Astrocyte (in vitro differentiated cells and primary cell): ENCODE data around the gene FRRS1. TPM values are rescaled to one million over a fixed set of nuclear protein-coding genes. Genes with fewer than 3 reads are reported as not detected.

Experiments used
- DNase-seq: peaks from one replicate; pipeline ENCODE4 v3.0.0-alpha.2; 2010; ENCODE audit warnings: low read depth
- FAIRE-seq: peaks from 2 replicates; lab custom pipeline; 2011; peaks lifted over from hg19 to GRCh38; lab: Jason Lieb, UNC
- H2AFZ ChIP-seq: 2 replicates; pipeline ENCODE4 v1.6.0; 2012; ENCODE audit warnings: low read depth, low read length, inconsistent platforms
- H3K27ac ChIP-seq: 2 replicates; pipeline ENCODE4 v1.5.1; 2011; ENCODE audit warnings: low read depth, low read length, inconsistent platforms
- H3K27me3 ChIP-seq: 2 replicates; pipeline ENCODE4 v1.6.0; 2011; ENCODE audit warnings: low read length, inconsistent platforms; ENCODE audit not compliant: insufficient read depth
- H3K36me3 ChIP-seq: 2 replicates; pipeline ENCODE4 v1.5.1; 2011; ENCODE audit warnings: low read length, inconsistent platforms; ENCODE audit not compliant: insufficient read depth
- H3K4me1 ChIP-seq: 2 replicates; pipeline ENCODE4 v1.5.1; 2011; ENCODE audit warnings: low read length, inconsistent platforms; ENCODE audit not compliant: insufficient read depth
- H3K4me2 ChIP-seq: 2 replicates; pipeline ENCODE4 v1.6.0; 2012; ENCODE audit warnings: low read length, inconsistent platforms
- H3K4me3 ChIP-seq: 2 replicates; pipeline ENCODE4 v1.5.1; 2011; ENCODE audit warnings: low read depth, mild to moderate bottlenecking, low read length, inconsistent platforms; ENCODE audit not compliant: insufficient read depth
- H3K79me2 ChIP-seq: 2 replicates; pipeline ENCODE4 v1.6.0; 2012; ENCODE audit warnings: mild to moderate bottlenecking, low read length, inconsistent platforms; ENCODE audit not compliant: insufficient read depth
- H3K9ac ChIP-seq: 2 replicates; pipeline ENCODE4 v1.6.0; 2012; ENCODE audit warnings: mild to moderate bottlenecking, low read length, inconsistent platforms
- H3K9me3 ChIP-seq: 2 replicates; pipeline ENCODE4 v1.5.1; 2012; ENCODE audit warnings: low read depth, mild to moderate bottlenecking, low read length, inconsistent platforms; ENCODE audit not compliant: insufficient read depth
- H4K20me1 ChIP-seq: 2 replicates; pipeline ENCODE4 v1.6.0; 2012; ENCODE audit warnings: low read length, inconsistent platforms; ENCODE audit not compliant: insufficient read depth
- H3K27ac Mint-ChIP-seq: one replicate; pipeline ENCODE4 v1.8.0; 2021; ENCODE audit warnings: mild to moderate bottlenecking, mixed read lengths; ENCODE audit not compliant: unreplicated experiment
- H3K27me3 Mint-ChIP-seq: one replicate; pipeline ENCODE4 v1.8.0; 2021; ENCODE audit warnings: low read depth, mixed read lengths; ENCODE audit not compliant: unreplicated experiment
- H3K36me3 Mint-ChIP-seq: one replicate; pipeline ENCODE4 v1.8.0; 2021; ENCODE audit warnings: low read depth, mixed read lengths; ENCODE audit not compliant: unreplicated experiment
- H3K4me1 Mint-ChIP-seq: one replicate; pipeline ENCODE4 v1.8.0; 2021; ENCODE audit warnings: low read depth, mixed read lengths; ENCODE audit not compliant: unreplicated experiment
- H3K4me3 Mint-ChIP-seq: one replicate; pipeline ENCODE4 v1.8.0; 2021; ENCODE audit warnings: mild to moderate bottlenecking, moderate library complexity, mixed read lengths; ENCODE audit not compliant: unreplicated experiment
- H3K9me3 Mint-ChIP-seq: one replicate; pipeline ENCODE4 v1.8.0; 2021; ENCODE audit warnings: mild to moderate bottlenecking, mixed read lengths; ENCODE audit not compliant: unreplicated experiment
- CTCF ChIP-seq: IDR thresholded peaks from 2 replicates; pipeline ENCODE4 v1.5.1; 2011; ENCODE audit warnings: low read depth, mild to moderate bottlenecking, inconsistent platforms, low read length, moderate library complexity; ENCODE audit not compliant: insufficient read depth
- EZH2 ChIP-seq: IDR thresholded peaks from 2 replicates; pipeline ENCODE4 v1.6.1; 2012; ENCODE audit warnings: mild to moderate bottlenecking, low read length, inconsistent platforms; ENCODE audit not compliant: insufficient read depth
- total RNA-seq: library from RNA; stranded (reverse); gene quantifications from 2 replicates; pipeline ENCODE4 v1.2.1, GENCODE V29; 2021

Gene FRRS1
- total RNA-seq, 1 donor from 2014 or later = 4.5 TPM

- H3K9ac ChIP-seq = no peak overlapping the region
- H3K9me3 ChIP-seq = no peaks in the 10 kb centered on the region
Observed at GRCh38 chr1:99661780-99662179, 104.7 kb downstream of the FRRS1 start.

GRCh38 chr1:99660496-99660895, 105.9 kb downstream of the FRRS1 start:
- H3K9me3 ChIP-seq = no peaks in the 10 kb centered on the region
- FAIRE-seq (no peak), DNase-seq (no peak)
- no peak overlapping the region for H2AFZ ChIP-seq
- no peaks in the 10 kb centered on the region for H3K27me3 ChIP-seq
- no peaks in the 10 kb centered on the region for H3K27me3 Mint-ChIP-seq
- H3K36me3 Mint-ChIP-seq = no peaks in the 10 kb centered on the region
- H3K4me1 Mint-ChIP-seq = no peaks in the 10 kb centered on the region
- H3K9me3 Mint-ChIP-seq = no peaks in the 10 kb centered on the region
- H3K27ac ChIP-seq = no peak overlapping the region
- no peaks in the 10 kb centered on the region for H3K79me2 ChIP-seq
- H4K20me1 ChIP-seq = no peaks in the 10 kb centered on the region
- H3K4me1 ChIP-seq = no peaks in the 10 kb centered on the region
- H3K36me3 ChIP-seq = no peaks in the 10 kb centered on the region
- no peak overlapping the region for H3K27ac Mint-ChIP-seq
- TF ChIP-seq EZH2 (no peak), CTCF (no peak)
- H3K9ac ChIP-seq = no peak overlapping the region
- no peak overlapping the region for H3K4me2 ChIP-seq
- H3K4me3 Mint-ChIP-seq = no peak overlapping the region
- no peak overlapping the region for H3K4me3 ChIP-seq

More at GRCh38 chr1:99661780-99662179, 104.7 kb downstream of the FRRS1 start:
- Histone ChIP-seq H4K20me1 (no peaks in the 10 kb centered on the region), H3K79me2 (no peaks in the 10 kb centered on the region), H3K4me1 (no peaks in the 10 kb centered on the region), H2AFZ (no peak overlapping the region), H3K36me3 (no peaks in the 10 kb centered on the region), H3K4me2 (no peak overlapping the region), H3K27me3 (no peaks in the 10 kb centered on the region), H3K4me3 (no peak overlapping the region), H3K27ac (no peak overlapping the region)
- no peaks in the 10 kb centered on the region for H3K4me1 Mint-ChIP-seq
- no peak for TF ChIP-seq CTCF
- no peak for TF ChIP-seq EZH2
- H3K36me3 Mint-ChIP-seq = no peaks in the 10 kb centered on the region
- H3K4me3 Mint-ChIP-seq = no peak overlapping the region
- FAIRE-seq (no peak), DNase-seq (no peak)
- H3K27ac Mint-ChIP-seq = no peak overlapping the region
- no peaks in the 10 kb centered on the region for H3K9me3 Mint-ChIP-seq
- H3K27me3 Mint-ChIP-seq = no peaks in the 10 kb centered on the region

GRCh38 chr1:99659755-99660210, 106.7 kb downstream of the FRRS1 start:
- Histone ChIP-seq H3K9ac (no peak overlapping the region), H3K27ac (no peak overlapping the region), H3K36me3 (no peaks in the 10 kb centered on the region), H3K4me2 (no peak overlapping the region), H3K9me3 (no peaks in the 10 kb centered on the region), H3K79me2 (no peaks in the 10 kb centered on the region), H4K20me1 (no peaks in the 10 kb centered on the region), H3K27me3 (no peaks in the 10 kb centered on the region), H3K4me1 (no peaks in the 10 kb centered on the region), H3K4me3 (no peak overlapping the region), H2AFZ (no peak overlapping the region)
- DNase-seq (no peak), FAIRE-seq (no peak)
- no peaks in the 10 kb centered on the region for H3K27me3 Mint-ChIP-seq
- H3K27ac Mint-ChIP-seq = no peak overlapping the region
- H3K9me3 Mint-ChIP-seq = no peaks in the 10 kb centered on the region
- no peak overlapping the region for H3K4me3 Mint-ChIP-seq
- H3K36me3 Mint-ChIP-seq = no peaks in the 10 kb centered on the region
- H3K4me1 Mint-ChIP-seq = no peaks in the 10 kb centered on the region
- TF ChIP-seq EZH2 = no peak
- no peak for TF ChIP-seq CTCF

Other genes with a start within 250 kb of the FRRS1 start
- gene PALMD, start 120.5 kb downstream of the FRRS1 start, total RNA-seq = 0.41 and 0.58 TPM in 2 replicates
- gene AGL, start 83.7 kb upstream of the FRRS1 start, total RNA-seq = 11.2 and 11.7 TPM in 2 replicates
- gene SLC35A3, start 203.4 kb upstream of the FRRS1 start, total RNA-seq = 16.6 and 20.5 TPM in 2 replicates